ENCODE data around the gene MRPL42.

DNA sequence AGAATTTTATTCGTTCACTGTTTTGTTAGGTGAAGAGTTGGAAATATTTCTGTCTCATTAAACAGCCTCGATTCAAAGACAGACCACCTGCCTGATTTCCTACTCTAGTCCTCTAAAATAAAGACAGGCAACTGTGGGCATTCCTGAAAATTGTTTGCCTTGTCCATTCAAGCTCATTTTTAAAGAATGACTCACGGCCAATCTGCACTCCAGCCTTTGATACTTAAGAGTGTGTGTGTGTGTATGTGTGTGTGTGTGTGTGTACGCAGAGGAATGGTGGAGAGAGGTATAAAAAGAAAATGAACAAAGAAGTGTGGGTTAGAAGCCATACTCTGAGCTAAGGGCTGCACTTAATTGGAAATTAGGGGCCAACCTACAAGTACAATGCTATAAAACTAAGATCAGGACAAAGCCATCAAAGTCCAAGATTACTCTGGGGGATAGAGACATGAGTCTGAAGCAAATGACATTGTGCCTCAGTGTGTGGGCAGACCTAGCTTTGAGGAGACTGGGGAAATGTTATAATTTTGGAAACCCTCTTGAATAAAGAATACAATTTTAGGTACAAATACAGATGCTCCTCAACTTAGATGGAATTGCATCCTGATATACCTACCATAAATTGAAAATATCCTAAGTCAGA, 59.6 kb downstream of the MRPL42 start:
- TF ChIP-seq POLR2AphosphoS5 (IDR thresholded peaks at IDR 0.05; ENCODE audit: low read depth, low read length) (no peak), REST (IDR thresholded peaks at IDR 0.05; ENCODE audit: insufficient read depth in 1 of 2, low read depth in 2 of 2, low read length in 2 of 2) (no peak), SIN3A (IDR thresholded peaks at IDR 0.05; ENCODE audit: borderline replicate concordance, insufficient read depth, low read length) (no peak)

Data from PFSK-1 (cell line).